ENCODE data around the gene IQSEC1. TPM values are rescaled to one million over a fixed set of nuclear protein-coding genes. Genes with fewer than 3 reads are reported as not detected.

Gene IQSEC1
- total and polyA plus RNA-seq, 2 donors (not counting 3 experiments of a cell fraction or from before 2014, with no cell fraction given): 5.2 to 18.0 TPM

- Histone ChIP-seq H3K36me3 (ENCODE audit: control insufficient read depth in 2 of 2, extremely low read depth in 1 of 2, insufficient read depth in 2 of 2, low read length in 2 of 2) (no peaks in the 10 kb centered on the region), H4K20me1 (replicated peaks; ENCODE audit: control insufficient read depth, extremely low read depth, insufficient read depth, low read length) (no peaks in the 10 kb centered on the region), H3K9me1 (replicated peaks; ENCODE audit: control insufficient read depth, extremely low read depth, insufficient read depth, low read length) (no peaks in the 10 kb centered on the region), H3K27me3 (ENCODE audit: control insufficient read depth in 2 of 2, insufficient read depth in 2 of 2, low read length in 2 of 2) (peaks cover 3 to 10% of the 10 kb centered on the region in 2 experiments), H3K9me3 (replicated peaks; ENCODE audit: control insufficient read depth, insufficient read depth, low read length) (no peaks in the 10 kb centered on the region), H3K27ac (ENCODE audit: insufficient read depth, low read depth, low read length) (no peak overlapping the region), H3K4me3 (replicated peaks in 1 of 3; ENCODE audit: insufficient read depth in 1 of 3, low read depth in 1 of 3, low read length in 3 of 3) (no peak overlapping the region), H3K79me2 (ENCODE audit: control insufficient read depth, insufficient read depth, low read length) (no peaks in the 10 kb centered on the region), H3K4me1 (ENCODE audit: control insufficient read depth, extremely low read depth, insufficient read depth, low read length) (peaks cover 3% of the 10 kb centered on the region), H2AFZ (ENCODE audit: low read depth, low read length) (no peak overlapping the region), H3K4me2 (ENCODE audit: insufficient read depth, low read length) (no peak overlapping the region), H3K9ac (replicated peaks; ENCODE audit: extremely low read depth, insufficient read depth, low read length) (no peak overlapping the region)
- FAIRE-seq (no peak), DNase-seq (ENCODE audit: low read depth, low spot score) (no peak)
- TF ChIP-seq POLR2A (IDR thresholded peaks at IDR 0.05; ENCODE audit: low read depth, low read length) (no peak), MAX (IDR thresholded peaks at IDR 0.05; ENCODE audit: insufficient read depth, insufficient read length) (no peak), GATA2 (IDR thresholded peaks at IDR 0.05; ENCODE audit: insufficient read depth, insufficient read length, low read depth, low read length) (no peak), POLR2AphosphoS5 (IDR thresholded peaks at IDR 0.05; ENCODE audit: insufficient read depth, low read depth, low read length) (no peak), FOS (IDR thresholded peaks at IDR 0.05; ENCODE audit: borderline replicate concordance, insufficient read depth, low read length) (no peak), EZH2 (IDR thresholded peaks at IDR 0.05; ENCODE audit: borderline replicate concordance, low read depth, low read length, severe bottlenecking) (no peak), JUN (IDR thresholded peaks at IDR 0.05; ENCODE audit: borderline replicate concordance, insufficient read depth, insufficient read length, low read depth) (no peak), MYC (IDR thresholded peaks at IDR 0.05; ENCODE audit: low read depth, low read length) (no peak)
- TF ChIP-seq, protein P1, sequence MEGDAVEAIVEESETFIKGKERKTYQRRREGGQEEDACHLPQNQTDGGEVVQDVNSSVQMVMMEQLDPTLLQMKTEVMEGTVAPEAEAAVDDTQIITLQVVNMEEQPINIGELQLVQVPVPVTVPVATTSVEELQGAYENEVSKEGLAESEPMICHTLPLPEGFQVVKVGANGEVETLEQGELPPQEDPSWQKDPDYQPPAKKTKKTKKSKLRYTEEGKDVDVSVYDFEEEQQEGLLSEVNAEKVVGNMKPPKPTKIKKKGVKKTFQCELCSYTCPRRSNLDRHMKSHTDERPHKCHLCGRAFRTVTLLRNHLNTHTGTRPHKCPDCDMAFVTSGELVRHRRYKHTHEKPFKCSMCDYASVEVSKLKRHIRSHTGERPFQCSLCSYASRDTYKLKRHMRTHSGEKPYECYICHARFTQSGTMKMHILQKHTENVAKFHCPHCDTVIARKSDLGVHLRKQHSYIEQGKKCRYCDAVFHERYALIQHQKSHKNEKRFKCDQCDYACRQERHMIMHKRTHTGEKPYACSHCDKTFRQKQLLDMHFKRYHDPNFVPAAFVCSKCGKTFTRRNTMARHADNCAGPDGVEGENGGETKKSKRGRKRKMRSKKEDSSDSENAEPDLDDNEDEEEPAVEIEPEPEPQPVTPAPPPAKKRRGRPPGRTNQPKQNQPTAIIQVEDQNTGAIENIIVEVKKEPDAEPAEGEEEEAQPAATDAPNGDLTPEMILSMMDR (IDR thresholded peaks at IDR 0.05; ENCODE audit: extremely low read depth in 1 of 2, insufficient read depth in 1 of 2, low read depth in 1 of 2, low read length in 2 of 2): no peak
- intact Hi-C loops (cut with micrococcal nuclease): loop anchor here (10.0 kb wide), 1 partner anchor 455 kb away; no protein-coding TSS in a partner anchor
- ChIA-PET CTCF (interaction anchor here (0.6 to 2.2 kb wide), 3 partner anchors 15 to 108 kb away, joined by 3 to 9 read pairs (median 3); no protein-coding TSS in a partner anchor), POLR2A (interaction anchor here (0.6 kb wide), 1 partner anchor 110 kb away, joined by 4 read pairs; no protein-coding TSS in a partner anchor)
- BruUV-seq (replicated peaks): no TSS peak
- dilution Hi-C loops (cut with MboI; ENCODE audit: extremely low pct_ligation_motif_present, low sequenced_read_pairs): no loop called here
These were observed 73.8 kb downstream of the IQSEC1 start for GRCh38 chr3:12999147-13000140.
